H9 (cell line): ENCODE measurements around the gene DMRTB1. TPM values are rescaled to one million over a fixed set of nuclear protein-coding genes. Genes with fewer than 3 reads are reported as not detected.

Experiments
- DNase-seq: peaks from one replicate; pipeline ENCODE4 v3.0.0-alpha.2; 2017
- H2AFZ ChIP-seq: one replicate; pipeline ENCODE4 v1.6.1; 2013; ENCODE audit warnings: mild to moderate bottlenecking, low read length, control low read depth, moderate library complexity
- H2AK5ac ChIP-seq: 2 replicates; pipeline ENCODE4 v1.6.1; 2013; ENCODE audit warnings: low read length, control low read depth, mixed read lengths; ENCODE audit not compliant: insufficient read length
- H2BK120ac ChIP-seq: one replicate; pipeline ENCODE4 v1.6.1; 2013; ENCODE audit warnings: low read depth, mild to moderate bottlenecking, low read length, control low read depth, inconsistent platforms; ENCODE audit not compliant: poor library complexity, severe bottlenecking
- H2BK12ac ChIP-seq: 2 replicates; pipeline ENCODE4 v1.6.1; 2013; ENCODE audit warnings: low read length, control low read depth, mixed read lengths, low read depth; ENCODE audit not compliant: insufficient read length
- H2BK15ac ChIP-seq: 2 replicates; pipeline ENCODE4 v1.6.1; 2013; ENCODE audit warnings: low read depth, low read length, control low read depth
- H2BK20ac ChIP-seq: one replicate; pipeline ENCODE4 v1.6.1; 2013; ENCODE audit warnings: low read depth, mild to moderate bottlenecking, low read length, control low read depth, inconsistent platforms; ENCODE audit not compliant: poor library complexity, severe bottlenecking
- H2BK5ac ChIP-seq: 2 replicates; pipeline ENCODE4 v1.6.1; 2013; ENCODE audit warnings: low read length, control low read depth, mixed read lengths; ENCODE audit not compliant: insufficient read length
- H3K14ac ChIP-seq: 2 replicates; pipeline ENCODE4 v1.6.1; 2013; ENCODE audit warnings: low read length, control low read depth; ENCODE audit not compliant: insufficient read depth
- H3K18ac ChIP-seq: 2 replicates; pipeline ENCODE4 v1.6.1; 2013; ENCODE audit warnings: low read depth, mild to moderate bottlenecking, mixed read lengths, low read length, control low read depth; ENCODE audit not compliant: insufficient read length
- H3K23ac ChIP-seq: 2 replicates; pipeline ENCODE4 v1.6.1; 2013; ENCODE audit warnings: low read length, control low read depth, mixed read lengths, low read depth; ENCODE audit not compliant: insufficient read length
- H3K23me2 ChIP-seq: 2 replicates; pipeline ENCODE4 v1.6.1; 2013; ENCODE audit warnings: low read depth, mild to moderate bottlenecking, mixed read lengths, low read length, control low read depth; ENCODE audit not compliant: insufficient read length, poor library complexity, severe bottlenecking
- H3K27ac ChIP-seq: 2 replicates; pipeline ENCODE4 v1.5.1; 2013; ENCODE audit warnings: low read length, control low read depth, mixed read lengths, low read depth; ENCODE audit not compliant: insufficient read length
- H3K27me3 ChIP-seq: 2 replicates; pipeline ENCODE4 v1.6.1; 2013; ENCODE audit warnings: low read length, control low read depth, inconsistent platforms; ENCODE audit not compliant: insufficient read depth
- H3K4ac ChIP-seq: 2 replicates; pipeline ENCODE4 v1.6.1; 2013; ENCODE audit warnings: low read depth, mild to moderate bottlenecking, control low read depth, inconsistent platforms, low read length, moderate library complexity
- H3K4me1 ChIP-seq: 2 replicates; pipeline ENCODE4 v1.6.1; 2013; ENCODE audit warnings: low read length, control low read depth, inconsistent platforms; ENCODE audit not compliant: insufficient read depth
- H3K4me2 ChIP-seq: 2 replicates; pipeline ENCODE4 v1.6.1; 2013; ENCODE audit warnings: low read length, control low read depth, mixed read lengths; ENCODE audit not compliant: insufficient read length, insufficient read depth
- H3K56ac ChIP-seq: 2 replicates; pipeline ENCODE4 v1.6.1; 2013; ENCODE audit warnings: low read depth, mild to moderate bottlenecking, mixed read lengths, low read length, control low read depth; ENCODE audit not compliant: insufficient read length
- H3K79me1 ChIP-seq: 2 replicates; pipeline ENCODE4 v1.6.1; 2013; ENCODE audit warnings: low read depth, mild to moderate bottlenecking, moderate library complexity, low read length, control low read depth, inconsistent platforms; ENCODE audit not compliant: insufficient read depth, poor library complexity, severe bottlenecking
- H3K79me2 ChIP-seq: 2 replicates; pipeline ENCODE4 v1.6.1; 2013; ENCODE audit warnings: low read length, control low read depth, inconsistent platforms; ENCODE audit not compliant: insufficient read depth
- H3K9ac ChIP-seq: 2 replicates; pipeline ENCODE4 v1.6.1; 2013; ENCODE audit warnings: low read length, control low read depth, mixed read lengths; ENCODE audit not compliant: insufficient read length; ENCODE audit errors: extremely low read depth
- H3K9me3 ChIP-seq: one replicate; pipeline ENCODE4 v1.6.1; 2013; ENCODE audit warnings: low read depth, low read length, inconsistent platforms; ENCODE audit not compliant: control insufficient read depth
- H3T11ph ChIP-seq: one replicate; pipeline ENCODE4 v1.6.1; 2013; ENCODE audit warnings: mild to moderate bottlenecking, low read length, control low read depth, inconsistent platforms
- H4K20me1 ChIP-seq: one replicate; pipeline ENCODE4 v1.6.1; 2013; ENCODE audit not compliant: control insufficient read depth, insufficient read length, insufficient read depth
- H4K5ac ChIP-seq: 2 replicates; pipeline ENCODE4 v1.6.1; 2013; ENCODE audit warnings: low read depth, mild to moderate bottlenecking, mixed read lengths, low read length, control low read depth; ENCODE audit not compliant: insufficient read length
- H4K8ac ChIP-seq: replicated peaks from 2 replicates; pipeline ENCODE4 v1.6.1; 2013; ENCODE audit warnings: low read length, control low read depth, mixed read lengths, low read depth; ENCODE audit not compliant: insufficient read length
- H4K91ac ChIP-seq: 2 replicates; pipeline ENCODE4 v1.6.1; 2013; ENCODE audit warnings: low read depth, mild to moderate bottlenecking, moderate library complexity, mixed read lengths, low read length, control low read depth; ENCODE audit not compliant: insufficient read length
- H3K27ac Mint-ChIP-seq, 3 experiments: 2 replicates in 2 of 3; 3 replicates in 1 of 3; pipeline ENCODE4 v1.8.0; 2020 to 2021; ENCODE audit warnings: mixed read lengths in 3 of 3, mild to moderate bottlenecking in 1 of 3, moderate library complexity in 1 of 3
- H3K27me3 Mint-ChIP-seq: 2 replicates; pipeline ENCODE4 v1.8.0; 2021; ENCODE audit warnings: low read depth, mild to moderate bottlenecking, moderate library complexity, mixed read lengths
- H3K36me3 Mint-ChIP-seq, 3 experiments: 2 replicates in 2 of 3; 3 replicates in 1 of 3; pipeline ENCODE4 v1.8.0; 2020 to 2021; ENCODE audit warnings: low read depth in 3 of 3, mixed read lengths in 3 of 3; ENCODE audit not compliant: insufficient read depth in 1 of 3
- H3K4me1 Mint-ChIP-seq, 2 experiments: 2 replicates each; pipeline ENCODE4 v1.8.0; 2020; ENCODE audit warnings: mixed read lengths in 2 of 2
- H3K4me3 Mint-ChIP-seq, 2 experiments: 2 replicates in 1 of 2; 3 replicates in 1 of 2; pipeline ENCODE4 v1.8.0; 2020 to 2021; ENCODE audit warnings: mild to moderate bottlenecking in 2 of 2, mixed read lengths in 2 of 2, moderate library complexity in 1 of 2
- H3K9me3 Mint-ChIP-seq, 2 experiments: 2 replicates in 1 of 2; 3 replicates in 1 of 2; pipeline ENCODE4 v1.8.0; 2020; ENCODE audit warnings: mild to moderate bottlenecking in 2 of 2, mixed read lengths in 2 of 2, moderate library complexity in 1 of 2
- WGBS: extraction: QIAGEN DNeasy Blood & Tissue Kit; methylation state at CpG from one replicate; pipeline ENCODE4 v1.1.7; 2013; ENCODE audit warnings: missing lambda C conversion rate, low lambda C conversion rate, mixed read lengths; ENCODE audit not compliant: insufficient read length; ENCODE audit errors: extremely low coverage; 5-methylcytosine and 5-hydroxymethylcytosine counted together
- total RNA-seq: library from RNA; stranded (reverse); gene quantifications from 2 replicates; pipeline ENCODE4 v1.2.1, GENCODE V29; 2021
- TF ChIP-seq, protein P1 (sequence below): fragments of 200-600 bp; sonication (generic); conservative IDR thresholded peaks from 3 replicates; pipeline ENCODE4 v1.8.0; 2021; ENCODE audit warnings: antibody characterized with exemption, mild to moderate bottlenecking

The DMRTB1 gene
- total RNA-seq, 1 experiment from 2014 or later = not detected

DNA sequence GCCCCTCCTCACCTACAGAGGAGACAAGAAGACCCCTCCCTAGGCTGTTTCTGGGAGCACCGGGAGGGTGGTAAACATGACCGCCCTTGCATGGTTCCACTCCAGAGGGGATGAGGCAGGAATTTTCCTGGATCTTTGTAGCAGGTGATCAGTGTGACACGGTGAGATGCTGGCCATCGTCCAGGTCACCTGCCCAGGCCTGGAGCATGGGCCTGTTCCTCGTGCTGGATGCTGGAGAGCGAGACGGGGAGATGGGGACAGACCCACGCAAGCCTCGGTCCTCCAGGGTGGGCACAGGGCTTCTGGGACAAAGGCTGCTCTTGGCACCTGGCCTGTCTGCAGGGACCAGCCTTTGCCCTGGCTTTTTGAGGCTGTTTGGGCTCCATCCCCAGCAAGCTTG lies 46.2 kb downstream of the DMRTB1 start:
- H2BK15ac ChIP-seq = no peak overlapping the region
- Mint-ChIP-seq H3K4me1 (peaks cover 15 to 46% of the 10 kb centered on the region in 2 experiments), H3K9me3 (no peaks in the 10 kb centered on the region; a peak in 1 of 5 replicates), H3K4me3 (no peak overlapping the region), H3K27ac (no peak overlapping the region), H3K27me3 (peaks cover 9% of the 10 kb centered on the region), H3K36me3 (no peaks in the 10 kb centered on the region)
- no peak overlapping the region for H3K27ac ChIP-seq
- no CpG with 5 or more reads among the region's 9 CpGs for WGBS
- H4K5ac ChIP-seq = no peak overlapping the region
- H3K4me1 ChIP-seq = peaks cover 3% of the 10 kb centered on the region; the same call in 1 of the 2 replicates
- no peak overlapping the region for H2AK5ac ChIP-seq
- no peaks in the 10 kb centered on the region for H3K79me2 ChIP-seq
- no peak overlapping the region for H2BK12ac ChIP-seq
- H3K9me3 ChIP-seq = no peaks in the 10 kb centered on the region
- no peak overlapping the region for H3K56ac ChIP-seq
- H3K4ac ChIP-seq = no peak overlapping the region
- no peak overlapping the region for H3K9ac ChIP-seq
- no peaks in the 10 kb centered on the region for H3K23me2 ChIP-seq
- no peak overlapping the region for H4K91ac ChIP-seq
- no peak overlapping the region for H2BK5ac ChIP-seq
- no peaks in the 10 kb centered on the region for H3K79me1 ChIP-seq
- H4K8ac ChIP-seq = no peak overlapping the region
- H3K4me2 ChIP-seq = no peak overlapping the region
- H3T11ph ChIP-seq = no peak overlapping the region
- no peak overlapping the region for H2BK20ac ChIP-seq
- no peak overlapping the region for H2BK120ac ChIP-seq
- H3K23ac ChIP-seq = no peak overlapping the region
- H3K14ac ChIP-seq = no peak overlapping the region; the same call in 1 of the 2 replicates
- H3K27me3 ChIP-seq = no peaks in the 10 kb centered on the region
- no peak overlapping the region for H2AFZ ChIP-seq
- TF ChIP-seq, protein P1, sequence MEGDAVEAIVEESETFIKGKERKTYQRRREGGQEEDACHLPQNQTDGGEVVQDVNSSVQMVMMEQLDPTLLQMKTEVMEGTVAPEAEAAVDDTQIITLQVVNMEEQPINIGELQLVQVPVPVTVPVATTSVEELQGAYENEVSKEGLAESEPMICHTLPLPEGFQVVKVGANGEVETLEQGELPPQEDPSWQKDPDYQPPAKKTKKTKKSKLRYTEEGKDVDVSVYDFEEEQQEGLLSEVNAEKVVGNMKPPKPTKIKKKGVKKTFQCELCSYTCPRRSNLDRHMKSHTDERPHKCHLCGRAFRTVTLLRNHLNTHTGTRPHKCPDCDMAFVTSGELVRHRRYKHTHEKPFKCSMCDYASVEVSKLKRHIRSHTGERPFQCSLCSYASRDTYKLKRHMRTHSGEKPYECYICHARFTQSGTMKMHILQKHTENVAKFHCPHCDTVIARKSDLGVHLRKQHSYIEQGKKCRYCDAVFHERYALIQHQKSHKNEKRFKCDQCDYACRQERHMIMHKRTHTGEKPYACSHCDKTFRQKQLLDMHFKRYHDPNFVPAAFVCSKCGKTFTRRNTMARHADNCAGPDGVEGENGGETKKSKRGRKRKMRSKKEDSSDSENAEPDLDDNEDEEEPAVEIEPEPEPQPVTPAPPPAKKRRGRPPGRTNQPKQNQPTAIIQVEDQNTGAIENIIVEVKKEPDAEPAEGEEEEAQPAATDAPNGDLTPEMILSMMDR = no peak
- H4K20me1 ChIP-seq = peaks cover 3% of the 10 kb centered on the region
- no peak overlapping the region for H3K18ac ChIP-seq
- DNase-seq = no peak
